HG02642 (cell line): ENCODE measurements around the gene CSRP3.

ENCODE experiments used
- ATAC-seq: cut with Tn5 transposase; IDR thresholded peaks from one replicate; pipeline ENCODE4 v1.9.1; 2021; ENCODE audit warnings: mild to moderate bottlenecking; ENCODE audit not compliant: unreplicated experiment, poor library complexity

CSRP3 gene

GRCh38 chr11:19226378-19227195 lies 24.8 kb upstream of the CSRP3 start:
- no peak for ATAC-seq

GRCh38 chr11:19225581-19225980 lies 23.8 kb upstream of the CSRP3 start:
- no peak for ATAC-seq

- ATAC-seq, result no peak
Measured at GRCh38 chr11:19225123-19225522, 23.3 kb upstream of the CSRP3 start.

GRCh38 chr11:19220903-19221724 lies 19.3 kb upstream of the CSRP3 start:
- ATAC-seq, result no peak

GRCh38 chr11:19218786-19219460 lies 17.1 kb upstream of the CSRP3 start:
- no peak for ATAC-seq

- no peak for ATAC-seq
Measured at GRCh38 chr11:19218216-19218615, 16.4 kb upstream of the CSRP3 start.

- ATAC-seq, result no peak
Measured at GRCh38 chr11:19216709-19217374, 15.1 kb upstream of the CSRP3 start.

- ATAC-seq, result no peak
Measured at GRCh38 chr11:19216021-19216420, 14.2 kb upstream of the CSRP3 start.

- no peak for ATAC-seq
Measured at GRCh38 chr11:19209617-19210370, 8.0 kb upstream of the CSRP3 start.

- no peak for ATAC-seq
Measured at GRCh38 chr11:19208959-19209546, 7.3 kb upstream of the CSRP3 start.

GRCh38 chr11:19208181-19208580 lies 6.4 kb upstream of the CSRP3 start:
- no peak for ATAC-seq

- ATAC-seq, result no peak
Measured at GRCh38 chr11:19204836-19205235, 3.1 kb upstream of the CSRP3 start.

- ATAC-seq, result no peak
Measured at GRCh38 chr11:19200410-19201201, 1.2 kb downstream of the CSRP3 start.

GRCh38 chr11:19199771-19200170 lies 2.0 kb downstream of the CSRP3 start:
- ATAC-seq, result no peak

GRCh38 chr11:19199048-19199447 lies 2.7 kb downstream of the CSRP3 start:
- ATAC-seq, result no peak

GRCh38 chr11:19196432-19196831 lies 5.4 kb downstream of the CSRP3 start:
- ATAC-seq, result no peak

- no peak for ATAC-seq
Measured at GRCh38 chr11:19194620-19195308, 7.0 kb downstream of the CSRP3 start.

GRCh38 chr11:19193916-19194315 lies 7.9 kb downstream of the CSRP3 start:
- ATAC-seq, result no peak
